Loucy (cell line): Measurements from ENCODE around the gene DENND4B.

ENCODE experiments used
- EZH2phosphoT487 ChIP-seq: fragments of 200-600 bp; IDR thresholded peaks from 2 replicates; pipeline ENCODE4 v1.6.1; 2018; ENCODE audit warnings: antibody characterized with exemption, mild to moderate bottlenecking, moderate library complexity, borderline replicate concordance
- TF ChIP-seq, protein P1 (sequence below): fragments of 200-600 bp; sonication (generic); conservative IDR thresholded peaks from 2 replicates; pipeline ENCODE4 v1.5.1; 2014; ENCODE audit warnings: mild to moderate bottlenecking, antibody characterized with exemption, low read length

DNA sequence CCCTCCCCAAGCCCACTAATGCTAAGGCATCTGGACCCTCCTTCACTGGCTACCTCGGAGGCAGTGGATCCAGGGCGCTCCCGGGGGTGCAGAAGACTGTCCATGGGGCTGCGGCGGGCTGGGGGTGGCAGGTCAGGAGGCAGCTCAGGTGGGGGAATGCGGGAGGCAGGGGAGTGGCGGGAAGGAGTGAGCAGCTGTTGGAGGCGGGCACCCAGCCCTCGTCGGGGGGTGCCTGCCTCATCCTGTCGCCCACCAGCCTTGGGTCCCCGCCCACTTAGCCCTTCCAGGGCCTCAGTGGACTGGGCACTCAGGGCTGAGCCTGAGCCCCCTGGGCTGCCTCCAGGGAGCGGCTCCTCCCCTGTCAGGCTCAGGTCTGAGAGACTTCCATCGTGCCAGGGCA is 13.1 kb downstream of the DENND4B start:
- TF ChIP-seq, protein P1, sequence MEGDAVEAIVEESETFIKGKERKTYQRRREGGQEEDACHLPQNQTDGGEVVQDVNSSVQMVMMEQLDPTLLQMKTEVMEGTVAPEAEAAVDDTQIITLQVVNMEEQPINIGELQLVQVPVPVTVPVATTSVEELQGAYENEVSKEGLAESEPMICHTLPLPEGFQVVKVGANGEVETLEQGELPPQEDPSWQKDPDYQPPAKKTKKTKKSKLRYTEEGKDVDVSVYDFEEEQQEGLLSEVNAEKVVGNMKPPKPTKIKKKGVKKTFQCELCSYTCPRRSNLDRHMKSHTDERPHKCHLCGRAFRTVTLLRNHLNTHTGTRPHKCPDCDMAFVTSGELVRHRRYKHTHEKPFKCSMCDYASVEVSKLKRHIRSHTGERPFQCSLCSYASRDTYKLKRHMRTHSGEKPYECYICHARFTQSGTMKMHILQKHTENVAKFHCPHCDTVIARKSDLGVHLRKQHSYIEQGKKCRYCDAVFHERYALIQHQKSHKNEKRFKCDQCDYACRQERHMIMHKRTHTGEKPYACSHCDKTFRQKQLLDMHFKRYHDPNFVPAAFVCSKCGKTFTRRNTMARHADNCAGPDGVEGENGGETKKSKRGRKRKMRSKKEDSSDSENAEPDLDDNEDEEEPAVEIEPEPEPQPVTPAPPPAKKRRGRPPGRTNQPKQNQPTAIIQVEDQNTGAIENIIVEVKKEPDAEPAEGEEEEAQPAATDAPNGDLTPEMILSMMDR: no peak
- TF ChIP-seq EZH2phosphoT487: no peak
